SK-N-SH (cell line): ENCODE data around the gene SCAMP5. TPM values are rescaled to one million over a fixed set of nuclear protein-coding genes. Genes with fewer than 3 reads are reported as not detected.

Experiments
- CTCF ChIA-PET: fragments of 300-600, 350-600 bp; formaldehyde crosslinking; extraction: SDS; loops from one replicate; lab custom pipeline; 2021; lab: Yijun Ruan, JAX
- POLR2A ChIA-PET: fragments of 350-600 bp; sonication (Branson Sonifier 250); formaldehyde crosslinking; extraction: SDS; loops from one replicate; lab custom pipeline; 2020; ENCODE audit warnings: antibody characterized with exemption, inconsistent platforms; lab: Yijun Ruan, JAX
- DNase-seq: peaks from one replicate; pipeline ENCODE4 v3.0.0; 2012
- H2AFZ ChIP-seq: fragments of 200-600 bp; sonication (generic); 2 replicates; pipeline ENCODE4 v1.8.1; 2016; ENCODE audit warnings: antibody characterized with exemption, mild to moderate bottlenecking, low read depth
- H3F3A ChIP-seq: fragments of 200-600 bp; sonication (generic); replicated peaks from 2 replicates; pipeline ENCODE3; 2016; ENCODE audit warnings: antibody characterized with exemption, mild to moderate bottlenecking; ENCODE audit not compliant: insufficient read depth
- H3K27ac ChIP-seq, 2 experiments: fragments of 200-500 bp in 1 of 2; fragments of 200-600 bp in 1 of 2; sonication (Bioruptor generic) in 1 of 2; sonication (generic), shearing (Covaris generic) in 1 of 2; 2 replicates each; pipeline versions ENCODE4 v1.5.1 to v1.6.1; 2014 to 2016; ENCODE audit warnings: low read depth in 2 of 2, inconsistent platforms in 1 of 2, low read length in 1 of 2, mild to moderate bottlenecking in 1 of 2, mixed read lengths in 1 of 2
- H3K27me3 ChIP-seq: fragments of 200-600 bp; sonication (generic), shearing (Covaris generic); 2 replicates; pipeline ENCODE4 v1.6.1; 2016; ENCODE audit warnings: mixed run types; ENCODE audit not compliant: insufficient read depth
- H3K36me3 ChIP-seq, 2 experiments: fragments of 200-500 bp in 1 of 2; fragments of 200-600 bp in 1 of 2; sonication (Bioruptor generic) in 1 of 2; sonication (generic) in 1 of 2; replicated peaks in 1 of 2; 2 replicates each; pipeline versions ENCODE3 to v1.5.1; 2014 to 2016; ENCODE audit warnings: low read length in 1 of 2, mild to moderate bottlenecking in 1 of 2; ENCODE audit not compliant: insufficient read depth in 2 of 2, control insufficient read depth in 1 of 2
- H3K4me1 ChIP-seq, 2 experiments: fragments of 200-500 bp in 1 of 2; fragments of 200-600 bp in 1 of 2; sonication (Bioruptor generic) in 1 of 2; sonication (generic), shearing (Covaris generic) in 1 of 2; 2 replicates each; pipeline versions ENCODE4 v1.5.1 to v1.6.1; 2014 to 2016; ENCODE audit warnings: low read depth in 1 of 2, low read length in 1 of 2, mixed run types in 1 of 2; ENCODE audit not compliant: insufficient read depth in 2 of 2, control insufficient read depth in 1 of 2
- H3K4me2 ChIP-seq: fragments of 200-600 bp; sonication (generic), shearing (Covaris generic); 2 replicates; pipeline ENCODE4 v1.6.1; 2017; ENCODE audit warnings: mixed run types
- H3K4me3 ChIP-seq, 2 experiments: fragments of 200-500 bp in 1 of 2; fragments of 200-600 bp in 1 of 2; sonication (Bioruptor generic) in 1 of 2; sonication (generic), shearing (Covaris generic) in 1 of 2; 2 replicates each; pipeline versions ENCODE4 v1.5.1 to v1.8.1; 2014 to 2016; ENCODE audit warnings: low read depth in 2 of 2, inconsistent platforms in 1 of 2, low read length in 1 of 2, mild to moderate bottlenecking in 1 of 2, mixed read lengths in 1 of 2, moderate library complexity in 1 of 2
- H3K79me2 ChIP-seq: fragments of 200-600 bp; sonication (generic); 2 replicates; pipeline ENCODE4 v1.8.1; 2017; ENCODE audit warnings: mild to moderate bottlenecking; ENCODE audit not compliant: insufficient read depth
- H3K9ac ChIP-seq: fragments of 200-600 bp; sonication (generic); 2 replicates; pipeline ENCODE4 v1.6.1; 2017; ENCODE audit warnings: mixed run types
- H3K9me2 ChIP-seq: fragments of 200-600 bp; sonication (generic); 2 replicates; pipeline ENCODE4 v1.6.1; 2017; ENCODE audit warnings: mixed run types
- H3K9me3 ChIP-seq: fragments of 200-600 bp; sonication (generic); 2 replicates; pipeline ENCODE4 v1.6.1; 2017; ENCODE audit warnings: mixed run types, mild to moderate bottlenecking, moderate library complexity
- H4K20me1 ChIP-seq: fragments of 200-600 bp; sonication (generic); 2 replicates; pipeline ENCODE4 v1.6.1; 2017; ENCODE audit warnings: mild to moderate bottlenecking, mixed run types; ENCODE audit not compliant: insufficient read depth
- EZH2phosphoT487 ChIP-seq: fragments of 200-600 bp; sonication (generic); IDR thresholded peaks from 2 replicates; pipeline ENCODE4 v1.6.1; 2017; ENCODE audit warnings: low read depth, mixed run types, mild to moderate bottlenecking, antibody characterized with exemption, moderate library complexity, borderline replicate concordance
- FOSL2 ChIP-seq: IDR thresholded peaks from 2 replicates; pipeline ENCODE4 v1.4.0; 2012; ENCODE audit warnings: low read depth, mild to moderate bottlenecking, moderate library complexity, borderline replicate concordance
- FOXJ3 ChIP-seq: sonication (generic); formaldehyde crosslinking; IDR thresholded peaks from 2 replicates; pipeline ENCODE4 v1.5.1; 2020; ENCODE audit warnings: mild to moderate bottlenecking, missing genetic modification reagents
- FOXM1 ChIP-seq: IDR thresholded peaks from 2 replicates; pipeline ENCODE4 v1.4.0; 2012; ENCODE audit warnings: low read depth, mild to moderate bottlenecking
- GABPA ChIP-seq: IDR thresholded peaks from 2 replicates; pipeline ENCODE4 v1.4.0; 2012; ENCODE audit warnings: low read depth, mild to moderate bottlenecking
- MXI1 ChIP-seq: IDR thresholded peaks from 2 replicates; pipeline ENCODE4 v1.6.1; 2012; ENCODE audit warnings: mild to moderate bottlenecking, low read depth, low read length, improper control_type of control experiment
- PBX3 ChIP-seq: IDR thresholded peaks from 2 replicates; pipeline ENCODE4; 2012
- RAD21 ChIP-seq: IDR thresholded peaks from 2 replicates; pipeline ENCODE4 v1.6.1; 2012; ENCODE audit warnings: mild to moderate bottlenecking, low read length
- RCOR1 ChIP-seq: fragments of 150-350 bp; IDR thresholded peaks from 2 replicates; pipeline ENCODE4 v1.6.1; 2017; ENCODE audit warnings: antibody characterized with exemption, low read length
- RFX5 ChIP-seq: IDR thresholded peaks from 2 replicates; pipeline ENCODE4 v1.6.1; 2012; ENCODE audit warnings: mild to moderate bottlenecking, improper control_type of control experiment, low read length
- SIN3A ChIP-seq: IDR thresholded peaks from 2 replicates; pipeline ENCODE4 v1.6.1; 2012; ENCODE audit warnings: low read depth, mild to moderate bottlenecking, low read length, moderate library complexity, borderline replicate concordance
- SMC3 ChIP-seq: IDR thresholded peaks from 2 replicates; pipeline ENCODE4 v1.6.1; 2012; ENCODE audit warnings: low read depth, low read length, improper control_type of control experiment
- TAF1 ChIP-seq: IDR thresholded peaks from 2 replicates; pipeline ENCODE4 v1.6.1; 2012; ENCODE audit warnings: low read depth, mild to moderate bottlenecking, low read length, moderate library complexity, borderline replicate concordance
- TCF12 ChIP-seq: IDR thresholded peaks from 2 replicates; pipeline ENCODE4 v1.4.0; 2012
- TEAD4 ChIP-seq: IDR thresholded peaks from 2 replicates; pipeline ENCODE4 v1.4.0; 2012; ENCODE audit warnings: mild to moderate bottlenecking, borderline replicate concordance; ENCODE audit not compliant: insufficient read depth
- USF2 ChIP-seq: fragments of 150-350 bp; IDR thresholded peaks from 2 replicates; pipeline ENCODE4 v1.6.1; 2017; ENCODE audit warnings: antibody characterized with exemption, low read length, low read depth, borderline replicate concordance
- WGBS: methylation state at CpG from one replicate; pipeline ENCODE4 v1.1.6; 2017; ENCODE audit warnings: low lambda C conversion rate; 5-methylcytosine and 5-hydroxymethylcytosine counted together
- polyA plus RNA-seq, 3 experiments: library from polyadenylated mRNA; depleted of rRNA; stranded (reverse); fragments of >200 nt; gene quantifications; 2 replicates each; pipeline ENCODE4 v1.2.3, GENCODE V29; 2012
- TF ChIP-seq, protein P1 (sequence below): IDR thresholded peaks from 2 replicates; pipeline ENCODE4 v1.4.0; 2012; ENCODE audit warnings: low read depth

SCAMP5 gene
- polyA plus RNA-seq, 1 of the 3 experiments (the other 2 are of a cell fraction): 27.9 TPM

GRCh38 chr15:75051711-75052110, 56.3 kb downstream of the SCAMP5 start:
- H3F3A ChIP-seq: peaks cover 3% of the 10 kb centered on the region
- H3K27ac ChIP-seq: no peak overlapping the region
- no peak overlapping the region for H3K4me3 ChIP-seq
- ChIA-PET CTCF (interaction anchor here (0.6 to 0.7 kb wide), 2 partner anchors 51 to 150 kb away, joined by 3 to 4 read pairs; partner anchors contain the start of gene C15orf39), POLR2A (no interaction called here)
- TF ChIP-seq FOXM1: no peak
- TF ChIP-seq PBX3: no peak
- TF ChIP-seq, protein P1, sequence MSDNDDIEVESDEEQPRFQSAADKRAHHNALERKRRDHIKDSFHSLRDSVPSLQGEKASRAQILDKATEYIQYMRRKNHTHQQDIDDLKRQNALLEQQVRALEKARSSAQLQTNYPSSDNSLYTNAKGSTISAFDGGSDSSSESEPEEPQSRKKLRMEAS: no peak
- TF ChIP-seq RAD21: no peak
- TF ChIP-seq EZH2phosphoT487: no peak
- TF ChIP-seq SMC3: no peak
- TF ChIP-seq RFX5: no peak
- TF ChIP-seq TEAD4: no peak
- TF ChIP-seq TAF1: no peak
- no peak for TF ChIP-seq FOXJ3 (CRISPR knock-in tag)
- TF ChIP-seq TCF12: no peak
- no peaks in the 10 kb centered on the region for H3K79me2 ChIP-seq
- H2AFZ ChIP-seq: no peak overlapping the region
- H3K27me3 ChIP-seq: no peaks in the 10 kb centered on the region
- no peaks in the 10 kb centered on the region for H3K9me2 ChIP-seq
- no peaks in the 10 kb centered on the region for H3K36me3 ChIP-seq
- DNase-seq: no peak
- 100% methylated on average over 4 of the region's 4 CpGs for whole genome bisulfite sequencing
- no peak overlapping the region for H3K4me2 ChIP-seq
- H3K4me1 ChIP-seq: peaks cover 11 to 39% of the 10 kb centered on the region in 2 experiments; a peak in 3 of 4 replicates
- no peak overlapping the region for H3K9ac ChIP-seq
- no peaks in the 10 kb centered on the region for H3K9me3 ChIP-seq
- H4K20me1 ChIP-seq: no peaks in the 10 kb centered on the region

- Histone ChIP-seq H3K4me2 (no peak overlapping the region), H3K36me3 (no peaks in the 10 kb centered on the region), H3K4me1 (peaks cover 0 to 28% of the 10 kb centered on the region in 2 experiments; a peak in 1 of 4 replicates), H3K27me3 (no peaks in the 10 kb centered on the region), H4K20me1 (no peaks in the 10 kb centered on the region), H3K79me2 (no peaks in the 10 kb centered on the region), H3F3A (no peaks in the 10 kb centered on the region), H2AFZ (no peak overlapping the region), H3K9me3 (no peaks in the 10 kb centered on the region), H3K9ac (no peak overlapping the region), H3K4me3 (no peak overlapping the region), H3K27ac (no peak overlapping the region), H3K9me2 (no peaks in the 10 kb centered on the region)
- DNase-seq: no peak
- no peak for TF ChIP-seq SIN3A
- TF ChIP-seq GABPA: no peak
- no peak for TF ChIP-seq MXI1
- TF ChIP-seq USF2: no peak
- TF ChIP-seq FOSL2: no peak
- TF ChIP-seq FOXM1: no peak
- no peak for TF ChIP-seq RCOR1
- ChIA-PET POLR2A (interaction anchor here (1.2 kb wide), 1 partner anchor 149 kb away, joined by 3 read pairs; the partner anchor contains the start of gene C15orf39), CTCF (interaction anchor here (0.8 to 0.9 kb wide), 2 partner anchors 10 to 151 kb away, joined by 3 read pairs; no protein-coding TSS in a partner anchor)
- 98% methylated on average over 5 of the region's 5 CpGs for WGBS
Observed at GRCh38 chr15:75052972-75053747, 57.8 kb downstream of the SCAMP5 start.
